ENCODE measurements around the gene GJC2. TPM values are rescaled to one million over a fixed set of nuclear protein-coding genes. Genes with fewer than 3 reads are reported as not detected.
"Not testable (repeated sequence)": the region's sequence is repeated elsewhere in the genome, so short reads cannot be mapped to it uniquely, and the experiment has no call there.

GJC2 gene
- total RNA-seq, 3 donors from 2014 or later, result 0.49 to 0.79 (median 0.53) TPM

DNA sequence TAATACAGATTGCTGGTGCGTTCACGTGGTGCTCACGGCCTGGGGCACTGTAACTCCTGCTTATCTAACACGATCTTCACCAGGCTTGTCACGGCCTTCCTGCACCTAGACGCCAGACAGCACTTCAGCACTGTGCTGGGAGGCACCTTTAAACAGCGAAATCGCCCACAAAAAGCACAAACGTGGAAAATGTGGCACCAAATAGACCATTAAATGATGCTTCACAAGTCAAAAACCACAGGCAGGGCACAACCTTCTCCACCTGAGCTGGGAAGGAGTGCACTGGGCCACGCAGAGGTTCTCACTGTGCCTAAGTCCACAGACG lies 35.9 kb downstream of the GJC2 start:
- no peaks in the 10 kb centered on the region for H3K9me3 Mint-ChIP-seq
- no peak overlapping the region for H3K4me3 Mint-ChIP-seq
- no peak for DNase-seq
- ATAC-seq, result peak; percentile 70 to 72
- H3K27me3 Mint-ChIP-seq (ENCODE audit: low read depth), result no peaks in the 10 kb centered on the region
- peaks cover 20% of the 10 kb centered on the region for H3K4me1 Mint-ChIP-seq (ENCODE audit: low read depth)
- no peaks in the 10 kb centered on the region for H3K36me3 Mint-ChIP-seq (ENCODE audit: insufficient read depth)

DNA sequence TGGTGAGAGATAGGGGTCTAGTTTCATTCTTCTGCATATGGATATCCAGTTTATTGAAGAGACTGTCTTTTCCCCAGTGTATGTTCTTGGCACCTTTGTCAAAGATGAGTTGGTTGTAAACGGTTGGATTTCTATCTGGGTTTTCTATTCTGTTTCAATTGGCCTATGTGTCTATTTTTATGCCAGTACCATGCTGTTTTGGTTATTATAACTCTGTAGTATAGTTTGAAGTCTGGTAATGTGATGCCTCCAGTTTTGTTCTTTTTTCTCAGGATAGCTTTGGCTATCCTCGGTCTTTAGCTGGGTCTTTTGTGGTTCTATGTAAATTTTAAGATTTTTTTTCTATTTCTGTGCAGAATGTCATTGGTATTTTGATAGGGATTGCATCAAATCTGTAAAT lies 38.5 kb downstream of the GJC2 start:
- ATAC-seq; H3K36me3 Mint-ChIP-seq (ENCODE audit: insufficient read depth); H3K27me3 Mint-ChIP-seq (ENCODE audit: low read depth); H3K9me3 Mint-ChIP-seq; DNase-seq; H3K4me3 Mint-ChIP-seq: not testable (repeated sequence)
- H3K4me1 Mint-ChIP-seq (ENCODE audit: low read depth), result peaks cover 20% of the 10 kb centered on the region

DNA sequence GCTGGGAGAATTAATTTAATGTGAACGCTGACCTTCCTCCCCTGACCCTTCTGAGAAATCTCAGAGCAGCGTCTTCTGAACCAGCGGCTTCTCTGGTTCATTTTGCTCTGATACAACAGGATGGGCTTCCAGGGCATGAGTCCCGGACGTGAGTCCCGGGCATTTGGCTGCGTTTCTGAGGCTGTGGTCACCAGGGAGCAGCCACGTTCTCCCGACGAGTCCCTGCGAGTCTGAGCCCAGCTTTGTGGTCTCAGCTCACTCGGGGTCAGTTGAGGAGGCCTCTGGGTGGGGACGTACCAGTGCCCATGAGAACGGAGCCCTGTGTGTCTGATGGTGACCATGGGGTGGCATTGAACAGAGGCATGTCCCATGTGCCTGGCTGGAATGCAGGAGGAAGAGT lies 40.5 kb downstream of the GJC2 start:
- Mint-ChIP-seq H3K4me1 (ENCODE audit: low read depth) (peaks cover 18% of the 10 kb centered on the region), H3K27me3 (ENCODE audit: low read depth) (no peaks in the 10 kb centered on the region), H3K9me3 (no peaks in the 10 kb centered on the region), H3K4me3 (no peak overlapping the region), H3K36me3 (ENCODE audit: insufficient read depth) (no peaks in the 10 kb centered on the region)
- ATAC-seq (no peak), DNase-seq (no peak)

DNA sequence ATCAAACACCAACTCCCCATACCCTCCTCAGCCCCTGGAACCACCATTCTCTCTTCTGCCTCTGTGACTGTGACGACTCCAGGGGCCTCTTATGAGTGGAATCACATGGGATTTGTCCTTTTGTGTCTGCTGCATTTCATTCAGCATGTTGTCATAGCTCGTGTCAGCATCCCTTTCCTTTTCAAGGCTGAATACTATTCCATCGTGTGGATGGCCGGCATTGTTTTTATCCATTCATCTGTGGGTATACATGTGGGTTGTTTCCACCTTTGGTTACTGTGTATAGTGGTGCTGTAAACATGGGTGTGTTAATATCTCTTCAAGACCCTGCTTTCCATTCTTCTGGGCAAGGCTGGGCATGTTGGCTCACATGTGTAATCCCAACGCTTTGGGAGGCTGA lies 41.0 kb downstream of the GJC2 start:
- Mint-ChIP-seq H3K36me3 (ENCODE audit: insufficient read depth) (peaks cover 6% of the 10 kb centered on the region), H3K4me3 (no peak overlapping the region), H3K4me1 (ENCODE audit: low read depth) (peaks cover 13% of the 10 kb centered on the region), H3K27me3 (ENCODE audit: low read depth) (no peaks in the 10 kb centered on the region), H3K9me3 (no peaks in the 10 kb centered on the region)
- ATAC-seq, result no peak
- DNase-seq, result no peak

DNA sequence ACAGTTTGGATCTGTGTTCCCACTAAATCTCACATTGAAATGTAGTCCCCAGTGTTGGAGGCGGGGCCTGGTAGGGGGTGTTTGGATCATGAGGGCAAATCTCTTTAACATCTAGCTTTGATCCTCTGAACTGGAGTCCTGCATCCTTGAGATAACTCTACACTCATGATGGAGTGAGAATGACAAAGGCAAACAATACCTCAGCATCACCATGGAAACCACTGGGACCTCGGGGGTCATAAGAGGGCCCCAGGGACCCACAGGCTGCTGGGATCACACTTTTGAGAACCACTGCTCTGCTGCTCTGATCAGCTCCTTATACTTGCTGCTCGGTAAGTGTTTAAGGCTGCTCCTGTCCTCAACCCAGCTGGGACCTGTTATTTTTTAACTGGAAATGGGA lies 44.7 kb downstream of the GJC2 start:
- Mint-ChIP-seq H3K36me3 (ENCODE audit: insufficient read depth) (peaks cover 18% of the 10 kb centered on the region), H3K4me3 (no peak overlapping the region), H3K9me3 (peaks cover 7% of the 10 kb centered on the region), H3K4me1 (ENCODE audit: low read depth) (peaks cover 3% of the 10 kb centered on the region), H3K27me3 (ENCODE audit: low read depth) (no peaks in the 10 kb centered on the region)
- ATAC-seq (no peak), DNase-seq (no peak)

DNA sequence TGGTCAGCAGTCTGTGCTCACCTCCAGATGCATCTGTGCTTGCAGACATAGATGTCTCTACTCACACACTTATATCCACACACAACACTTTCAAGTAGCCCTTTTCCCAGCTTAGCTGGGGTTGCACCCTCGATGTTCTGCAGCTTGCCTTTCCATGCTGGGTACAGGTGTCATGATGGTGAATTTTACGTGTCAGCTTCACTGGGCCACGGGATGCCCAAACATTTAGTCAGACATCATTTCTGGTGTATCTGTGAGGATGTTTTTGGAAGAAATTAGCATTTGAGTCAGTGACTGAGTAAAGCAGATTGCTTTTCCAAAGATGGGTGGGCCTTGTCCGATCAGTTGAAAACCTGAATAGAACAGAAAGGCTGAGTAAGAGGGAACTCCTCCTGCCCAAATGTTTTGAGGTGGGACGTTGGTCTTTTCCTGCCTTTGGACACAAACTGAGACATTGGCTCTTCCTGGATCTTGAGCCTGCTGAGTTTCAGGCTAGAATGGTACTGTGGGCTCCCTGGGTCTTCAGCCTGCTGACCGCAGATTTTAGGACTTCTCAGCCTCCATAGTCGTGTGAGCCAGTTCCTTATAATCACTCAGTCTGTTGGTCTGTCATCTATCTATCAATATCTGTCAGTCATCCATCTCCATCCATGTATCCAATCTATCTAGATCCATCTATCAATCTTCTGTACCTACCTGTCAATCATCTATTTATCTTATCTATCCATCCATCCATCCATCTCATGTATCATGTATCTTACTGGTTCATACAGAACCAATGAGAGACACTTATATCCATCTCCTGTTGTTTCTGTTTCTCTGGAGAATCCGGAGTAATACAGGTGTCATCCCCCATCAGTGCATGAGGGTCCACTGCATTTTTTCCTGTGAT lies 45.4 kb downstream of the GJC2 start:
- Mint-ChIP-seq H3K4me1 (ENCODE audit: low read depth) (no peaks in the 10 kb centered on the region), H3K27me3 (ENCODE audit: low read depth) (no peaks in the 10 kb centered on the region), H3K4me3 (no peak overlapping the region), H3K36me3 (ENCODE audit: insufficient read depth) (peaks cover 22% of the 10 kb centered on the region), H3K9me3 (peaks cover 11% of the 10 kb centered on the region)
- ATAC-seq, result no peak
- DNase-seq, result no peak

DNA sequence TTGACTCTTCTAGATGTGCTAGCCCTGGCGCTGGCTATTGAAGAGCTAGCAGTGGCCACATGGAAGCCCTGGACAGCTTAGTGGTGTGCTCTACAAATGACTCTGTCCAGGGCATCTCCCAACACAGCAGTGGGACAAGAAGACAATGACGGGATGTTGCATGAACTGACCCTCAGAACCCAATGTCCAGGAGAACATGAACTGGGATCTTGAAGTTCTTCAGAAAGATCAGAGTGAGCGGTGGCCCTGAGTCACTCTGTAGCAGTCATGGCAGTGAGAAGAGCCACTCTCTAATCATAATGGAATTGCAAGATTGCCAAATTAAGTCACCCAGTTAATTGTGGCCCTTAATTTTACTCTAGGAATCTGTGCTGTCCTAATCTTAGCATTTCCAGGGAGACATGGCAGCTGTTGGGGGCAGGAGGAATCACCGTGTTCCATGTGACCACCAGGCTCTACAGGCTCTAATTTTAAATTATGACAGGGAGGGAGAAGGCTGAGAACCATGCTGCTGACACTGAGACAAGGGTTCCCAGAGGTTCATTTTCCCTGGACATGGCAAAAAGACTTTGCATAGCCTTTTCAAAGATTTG lies 47.9 kb downstream of the GJC2 start:
- ATAC-seq, result no peak
- H3K4me3 Mint-ChIP-seq, result no peak overlapping the region
- H3K9me3 Mint-ChIP-seq, result peaks cover 11% of the 10 kb centered on the region
- DNase-seq, result no peak
- H3K36me3 Mint-ChIP-seq (ENCODE audit: insufficient read depth), result peaks cover 27% of the 10 kb centered on the region
- no peaks in the 10 kb centered on the region for H3K4me1 Mint-ChIP-seq (ENCODE audit: low read depth)
- H3K27me3 Mint-ChIP-seq (ENCODE audit: low read depth), result no peaks in the 10 kb centered on the region

DNA sequence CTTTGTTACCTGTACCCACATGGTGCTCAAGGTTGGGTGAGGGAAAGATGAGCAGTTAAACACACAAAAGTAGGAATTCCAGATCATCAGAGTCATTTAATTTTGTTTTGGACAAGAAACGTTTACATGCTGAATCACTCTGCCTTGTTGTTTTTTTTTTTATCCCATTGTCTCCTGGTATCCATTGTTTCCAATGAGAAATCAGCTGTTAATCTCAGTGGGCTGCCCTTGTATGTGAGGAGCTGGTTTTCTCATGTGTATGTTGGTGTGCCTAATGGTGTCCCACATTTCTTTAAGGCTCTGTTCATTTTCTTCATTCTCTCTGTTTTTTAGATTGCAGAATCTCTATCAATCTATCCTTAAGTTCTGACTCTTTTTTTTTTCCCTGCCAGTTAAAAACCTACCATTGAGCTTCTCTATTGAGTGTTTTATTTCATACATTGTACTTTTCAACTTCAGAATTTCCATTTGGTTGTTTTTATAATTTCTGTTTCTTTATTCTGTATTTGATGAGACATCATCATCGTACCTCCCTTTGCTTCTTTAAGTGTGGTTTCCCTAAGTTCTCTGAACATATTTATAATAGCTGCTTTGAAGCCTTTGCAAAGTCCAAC lies 49.4 kb downstream of the GJC2 start:
- no peaks in the 10 kb centered on the region for H3K4me1 Mint-ChIP-seq (ENCODE audit: low read depth)
- peaks cover 27% of the 10 kb centered on the region for H3K36me3 Mint-ChIP-seq (ENCODE audit: insufficient read depth)
- no peak overlapping the region for H3K4me3 Mint-ChIP-seq

DNA sequence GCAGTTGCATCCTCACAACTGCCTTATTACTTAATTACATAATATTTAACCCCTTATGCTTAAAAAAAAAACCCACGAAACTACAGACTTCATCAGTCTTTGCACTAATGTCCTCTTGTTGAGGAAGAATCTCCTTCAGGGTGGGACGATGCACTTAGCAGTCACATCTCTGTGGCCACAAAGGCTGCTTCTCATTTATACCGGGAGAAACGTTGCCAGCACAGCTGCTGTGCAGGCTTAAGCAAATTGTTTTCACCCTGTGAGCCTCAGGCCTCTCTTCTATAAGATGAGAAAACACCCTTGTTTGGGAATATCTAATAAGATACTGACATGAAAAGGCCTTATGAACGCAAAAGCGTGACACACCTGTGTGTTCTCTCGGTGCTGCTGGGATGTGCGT lies 55.2 kb downstream of the GJC2 start:
- peaks cover 5% of the 10 kb centered on the region for H3K27me3 Mint-ChIP-seq (ENCODE audit: low read depth)

More for the DNA sequence above, 49.4 kb downstream of the GJC2 start:
- no peak for ATAC-seq
- Mint-ChIP-seq H3K27me3 (ENCODE audit: low read depth) (peaks cover 3% of the 10 kb centered on the region), H3K9me3 (peaks cover 11% of the 10 kb centered on the region)
- DNase-seq, result no peak

DNA sequence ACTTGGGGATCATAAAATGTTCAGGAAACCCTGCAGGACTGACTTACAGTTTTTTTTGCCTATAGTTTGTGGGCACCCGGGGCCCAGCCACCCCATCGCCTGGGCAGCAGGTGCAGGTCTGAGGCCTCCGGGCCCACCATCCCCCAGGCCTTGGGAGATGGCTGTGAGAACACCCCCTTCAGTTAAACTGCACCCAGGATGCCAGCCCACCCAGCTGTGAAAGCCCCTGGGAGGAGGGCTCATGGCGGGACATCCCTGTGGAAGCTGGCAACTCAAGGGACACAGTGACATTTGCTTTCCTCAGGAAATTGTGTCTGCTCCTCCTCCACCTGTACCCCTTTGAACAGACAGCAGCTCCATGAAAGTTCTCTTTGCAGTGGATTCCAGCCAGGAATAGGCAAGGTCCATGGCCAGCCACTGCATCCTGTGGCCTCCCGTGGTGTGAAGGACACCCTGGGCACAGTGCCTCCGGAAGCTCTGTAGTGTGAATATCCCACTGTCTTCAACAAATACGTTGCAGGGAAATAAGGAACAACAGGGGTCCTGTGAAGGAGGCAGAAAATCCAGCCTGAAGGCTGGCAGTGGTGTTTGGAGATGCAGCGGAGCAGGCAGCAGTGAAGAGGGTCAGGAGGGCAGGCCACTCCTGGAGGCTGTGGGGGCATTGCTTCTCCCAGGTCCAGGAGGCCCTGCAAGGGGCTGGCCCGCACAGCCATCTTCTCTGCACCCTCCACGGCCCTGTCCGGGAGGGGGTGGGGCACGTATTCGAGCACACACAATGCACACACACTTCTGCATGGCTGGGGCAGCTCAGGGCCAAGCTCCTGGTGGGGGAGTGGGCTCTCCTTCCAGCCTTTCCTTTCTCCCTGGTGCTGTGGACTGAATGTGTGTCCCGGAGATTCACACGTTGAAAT lies 56.1 kb downstream of the GJC2 start:
- H3K36me3 Mint-ChIP-seq (ENCODE audit: insufficient read depth), result no peaks in the 10 kb centered on the region
- no peak for ATAC-seq
- no peak overlapping the region for H3K4me3 Mint-ChIP-seq
- DNase-seq, result no peak
- H3K9me3 Mint-ChIP-seq, result no peaks in the 10 kb centered on the region
- peaks cover 7% of the 10 kb centered on the region for H3K27me3 Mint-ChIP-seq (ENCODE audit: low read depth)
- H3K4me1 Mint-ChIP-seq (ENCODE audit: low read depth), result no peaks in the 10 kb centered on the region

More for the DNA sequence above, 55.2 kb downstream of the GJC2 start:
- Mint-ChIP-seq H3K9me3 (no peaks in the 10 kb centered on the region), H3K4me3 (no peak overlapping the region), H3K4me1 (ENCODE audit: low read depth) (no peaks in the 10 kb centered on the region), H3K36me3 (ENCODE audit: insufficient read depth) (peaks cover 6% of the 10 kb centered on the region)
- DNase-seq (no peak), ATAC-seq (no peak)

DNA sequence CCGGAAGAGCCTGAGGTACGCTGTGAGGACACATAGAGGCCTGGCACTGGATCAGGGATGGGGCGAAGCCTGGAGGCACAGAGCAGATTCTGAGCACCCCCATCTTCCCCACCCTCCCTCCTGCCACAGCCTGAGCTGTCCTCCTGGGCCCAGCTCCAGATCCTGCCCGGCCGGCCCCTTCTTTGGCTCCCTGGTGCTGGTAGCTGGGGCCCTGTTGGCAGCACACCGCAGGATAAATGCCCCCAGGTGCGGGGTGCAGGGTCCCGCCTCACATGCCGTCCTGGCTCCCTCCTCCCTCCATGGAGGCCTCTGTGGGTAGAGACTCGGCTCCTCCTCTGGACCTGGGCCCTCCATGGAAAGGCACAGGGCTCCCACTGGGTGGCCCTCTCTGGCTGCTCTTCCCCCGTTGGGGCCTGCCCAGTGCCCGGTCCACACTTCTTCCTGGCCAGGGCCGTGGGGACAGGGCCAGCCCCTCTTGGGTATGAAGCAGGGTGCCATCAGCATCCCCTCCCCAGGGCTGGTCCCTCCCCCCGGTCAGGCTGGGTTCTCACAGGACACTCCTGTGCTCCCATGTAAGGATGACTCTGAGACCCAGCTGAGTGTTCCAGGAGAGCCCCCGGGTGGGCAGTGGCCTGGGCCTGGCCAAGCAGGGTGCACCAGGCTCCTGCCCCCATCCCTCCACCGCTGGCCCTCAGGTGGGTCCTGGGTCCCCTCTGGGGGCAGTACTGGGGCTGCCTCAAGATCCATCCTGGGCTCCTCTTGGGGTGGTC lies 57.0 kb downstream of the GJC2 start:
- Mint-ChIP-seq H3K9me3 (no peaks in the 10 kb centered on the region), H3K27me3 (ENCODE audit: low read depth) (peaks cover 7% of the 10 kb centered on the region), H3K36me3 (ENCODE audit: insufficient read depth) (peaks cover 3% of the 10 kb centered on the region), H3K4me1 (ENCODE audit: low read depth) (no peaks in the 10 kb centered on the region), H3K4me3 (no peak overlapping the region)
- DNase-seq (no peak), ATAC-seq (no peak)

DNA sequence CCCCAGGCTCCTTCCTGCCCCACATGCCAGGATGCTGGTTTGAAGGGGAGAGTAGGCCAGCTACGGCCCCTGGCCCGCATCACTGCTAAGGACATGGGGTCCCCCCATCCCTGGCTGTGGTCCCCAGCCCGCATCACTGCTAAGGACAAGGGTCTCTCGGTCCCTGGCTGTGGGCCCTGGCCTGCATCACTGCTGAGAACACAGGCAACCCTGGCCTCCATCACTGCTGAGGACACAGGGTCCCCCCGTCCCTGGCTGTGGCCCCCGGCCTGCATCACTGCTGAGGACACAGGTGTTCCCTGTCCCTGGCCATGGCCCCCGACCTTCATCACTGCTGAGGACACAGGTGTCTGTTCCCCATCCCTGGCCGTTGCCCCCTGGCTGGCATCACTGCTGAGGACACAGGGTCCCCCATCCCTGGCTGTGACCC lies 57.7 kb downstream of the GJC2 start:
- peaks cover 3% of the 10 kb centered on the region for H3K36me3 Mint-ChIP-seq (ENCODE audit: insufficient read depth)
- DNase-seq, result no peak
- H3K4me1 Mint-ChIP-seq (ENCODE audit: low read depth), result no peaks in the 10 kb centered on the region
- ATAC-seq, result no peak
- H3K9me3 Mint-ChIP-seq, result no peaks in the 10 kb centered on the region
- no peak overlapping the region for H3K4me3 Mint-ChIP-seq
- H3K27me3 Mint-ChIP-seq (ENCODE audit: low read depth), result peaks cover 7% of the 10 kb centered on the region

DNA sequence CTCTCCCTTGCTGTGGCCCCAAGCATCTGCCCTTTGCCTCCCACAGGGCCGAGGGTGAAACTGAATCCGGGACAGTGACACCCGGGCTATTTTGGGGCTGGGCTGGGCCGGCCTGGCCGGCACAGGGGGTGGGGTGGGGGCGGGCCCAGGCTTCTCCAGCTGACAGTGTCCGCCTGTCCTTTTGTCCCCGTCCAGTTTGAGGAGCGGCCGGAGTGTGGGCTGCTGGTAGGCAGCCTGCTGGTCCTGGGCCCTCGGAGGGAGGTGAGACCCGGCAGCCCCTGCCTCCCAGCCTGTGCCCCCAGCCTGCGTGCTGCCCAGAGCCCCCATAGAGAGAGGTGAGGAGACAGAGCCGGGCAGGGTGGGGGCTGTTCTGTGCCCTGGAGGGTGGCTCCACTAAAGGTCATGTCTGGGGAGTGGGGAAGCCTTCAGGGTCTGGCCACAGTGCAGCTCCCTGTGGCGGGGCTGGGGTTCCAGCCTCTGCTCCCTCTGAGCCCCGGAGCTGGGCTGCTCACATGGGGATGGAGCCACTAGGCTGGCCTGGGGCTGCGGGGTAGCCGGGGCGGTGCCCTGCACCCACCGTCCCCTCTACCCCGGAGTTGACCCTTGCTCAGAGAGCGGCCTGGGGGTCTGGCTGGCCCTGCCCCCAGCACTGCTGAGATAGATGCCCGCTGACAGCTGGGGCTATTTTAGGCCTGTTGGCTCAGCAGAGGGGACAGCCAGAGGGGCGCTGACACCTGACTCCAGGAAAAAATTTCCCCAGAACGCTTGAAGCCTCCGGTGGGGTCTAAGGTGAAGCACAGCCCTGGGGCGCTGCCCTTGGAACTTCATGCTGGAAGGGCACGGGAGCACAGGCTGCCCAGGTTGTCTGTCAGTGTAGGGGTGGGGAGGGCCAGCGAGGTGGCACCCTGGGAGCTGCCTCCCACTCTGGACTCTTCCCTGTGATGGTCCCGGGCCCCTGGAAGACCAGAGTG lies 58.4 kb downstream of the GJC2 start, which contains the start of gene OBSCN:
OBSCN (plus strand) TSS at position 194 of the 971 bp plus-strand sequence. CDS start 3,740 bp downstream, outside the sequence.
- Mint-ChIP-seq H3K9me3 (no peaks in the 10 kb centered on the region), H3K36me3 (ENCODE audit: insufficient read depth) (peaks cover 3% of the 10 kb centered on the region), H3K4me3 (no peak within 1 kb of the TSS), H3K27me3 (ENCODE audit: low read depth) (peaks cover 7% of the 10 kb centered on the region), H3K4me1 (ENCODE audit: low read depth) (no peaks in the 10 kb centered on the region)
- DNase-seq (no peak), ATAC-seq (no peak)

Measured in activated T-cell treated with anti-CD3 and anti-CD28 coated beads, Interleukin-2, amount 50 U/mL, for 4 hours (primary cell).